ENCODE measurements around the gene CLSTN1. TPM values are rescaled to one million over a fixed set of nuclear protein-coding genes. Genes with fewer than 3 reads are reported as not detected.
A peak's percentile ranks its signal among the peaks of the same experiment; 100 is the strongest.

The CLSTN1 gene
- 75.4 and 112 TPM in 2 replicates for total RNA-seq (ENCODE audit: low replicate concordance)

DNA sequence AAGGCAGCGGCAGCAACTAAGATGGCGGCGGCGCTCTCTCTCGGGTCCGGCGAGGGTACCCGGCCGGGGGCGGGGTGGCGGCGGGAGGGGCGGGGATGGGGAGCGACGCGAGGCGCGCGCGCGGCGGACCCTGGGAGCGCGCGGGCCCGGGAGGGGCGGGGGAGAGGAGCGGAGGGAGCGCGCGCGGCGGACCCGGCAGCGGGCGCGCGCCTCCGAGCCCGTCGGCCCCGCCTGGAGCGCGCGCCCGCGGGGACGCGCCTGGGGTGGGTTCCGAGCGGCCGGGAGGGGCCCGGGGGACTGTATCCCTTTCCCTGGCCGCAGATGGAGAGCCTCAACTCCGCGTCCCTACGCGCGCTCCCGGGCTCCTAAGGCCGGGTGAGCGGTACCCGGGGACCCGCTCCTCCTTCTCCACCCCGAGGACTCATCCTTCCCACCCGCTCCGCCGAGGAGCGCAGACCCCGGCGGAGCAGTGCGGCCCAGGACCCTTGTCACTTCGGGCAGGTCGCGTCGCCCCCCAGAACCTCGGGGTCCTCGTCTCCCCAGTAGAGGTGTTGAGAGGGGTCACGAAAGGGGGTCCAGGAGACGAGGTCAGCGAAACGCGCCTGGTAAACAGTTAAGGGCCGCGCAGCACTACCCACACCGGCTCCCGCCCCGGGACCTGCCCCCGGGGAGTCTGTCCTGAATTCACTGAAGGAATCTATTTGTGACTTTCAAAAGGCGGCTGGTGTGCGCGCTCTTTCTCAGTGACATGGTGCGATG, at the start of gene CLSTN1:
Gene CLSTN1 (minus strand): TSS at position 23 of the 759 bp plus-strand sequence. CDS start 232 bp downstream, outside the sequence.
- peaks cover 34% of the 10 kb centered on the region for H3K4me1 ChIP-seq
- peaks cover 4% of the 10 kb centered on the region for H3K36me3 Mint-ChIP-seq
- H3K27ac ChIP-seq = peak within 1 kb of the TSS; percentile 66
- H3K27me3 ChIP-seq = peaks cover 13% of the 10 kb centered on the region
- H3K9me3 ChIP-seq (ENCODE audit: low read depth) = no peaks in the 10 kb centered on the region
- H3K9me3 Mint-ChIP-seq = no peaks in the 10 kb centered on the region
- peaks cover 43% of the 10 kb centered on the region for H3K79me2 ChIP-seq (ENCODE audit: low read depth)
- H3K4me3 Mint-ChIP-seq = peak within 1 kb of the TSS; percentile 93
- peaks cover 48% of the 10 kb centered on the region for H3K4me1 Mint-ChIP-seq
- H3K36me3 ChIP-seq = no peaks in the 10 kb centered on the region
- TF ChIP-seq EZH2phosphoT487 (IDR thresholded peaks at IDR 0.05) (no peak), EZH2 (IDR thresholded peaks at IDR 0.05) (peak; percentile 43), CTCF (IDR thresholded peaks at IDR 0.05) (no peak)
- H3K4me3 ChIP-seq = peak within 1 kb of the TSS; percentile 78
- peak within 1 kb of the TSS; percentile 87 for H3K27ac Mint-ChIP-seq
- peaks cover 41% of the 10 kb centered on the region for H4K20me1 ChIP-seq (ENCODE audit: low read depth)
- peaks cover 52% of the 10 kb centered on the region for H3F3A ChIP-seq (ENCODE audit: low read depth)
- H2AFZ ChIP-seq (replicated peaks) = peak within 1 kb of the TSS; percentile 99
- DNase-seq (ENCODE audit: low spot score) = peak; percentile 98
- H3K9ac ChIP-seq = peak within 1 kb of the TSS; percentile 71
- peak within 1 kb of the TSS; percentile 98 for H3K4me2 ChIP-seq
- peaks cover 11% of the 10 kb centered on the region for H3K27me3 Mint-ChIP-seq (ENCODE audit: insufficient read depth, low read depth)

GRCh38 chr1:9873385-9873784, 49.6 kb upstream of the CLSTN1 start:
- Histone ChIP-seq H3K9ac (no peak overlapping the region), H4K20me1 (ENCODE audit: low read depth) (peaks cover 7% of the 10 kb centered on the region), H3K79me2 (ENCODE audit: low read depth) (no peaks in the 10 kb centered on the region), H3F3A (ENCODE audit: low read depth) (peaks cover 10% of the 10 kb centered on the region), H3K9me3 (ENCODE audit: low read depth) (no peaks in the 10 kb centered on the region), H2AFZ (replicated peaks) (no peak overlapping the region), H3K4me1 (peaks cover 9% of the 10 kb centered on the region), H3K4me2 (no peak overlapping the region), H3K4me3 (no peak overlapping the region), H3K27me3 (no peaks in the 10 kb centered on the region), H3K36me3 (no peaks in the 10 kb centered on the region), H3K27ac (no peak overlapping the region)
- TF ChIP-seq CTCF (IDR thresholded peaks at IDR 0.05) (no peak), EZH2 (IDR thresholded peaks at IDR 0.05) (no peak), EZH2phosphoT487 (IDR thresholded peaks at IDR 0.05) (no peak)
- Mint-ChIP-seq H3K27me3 (ENCODE audit: insufficient read depth, low read depth) (peaks cover 3% of the 10 kb centered on the region), H3K4me1 (peaks cover 12% of the 10 kb centered on the region), H3K27ac (no peak overlapping the region), H3K4me3 (no peak overlapping the region), H3K9me3 (no peaks in the 10 kb centered on the region), H3K36me3 (no peaks in the 10 kb centered on the region)
- no peak for DNase-seq (ENCODE audit: low spot score)

DNA sequence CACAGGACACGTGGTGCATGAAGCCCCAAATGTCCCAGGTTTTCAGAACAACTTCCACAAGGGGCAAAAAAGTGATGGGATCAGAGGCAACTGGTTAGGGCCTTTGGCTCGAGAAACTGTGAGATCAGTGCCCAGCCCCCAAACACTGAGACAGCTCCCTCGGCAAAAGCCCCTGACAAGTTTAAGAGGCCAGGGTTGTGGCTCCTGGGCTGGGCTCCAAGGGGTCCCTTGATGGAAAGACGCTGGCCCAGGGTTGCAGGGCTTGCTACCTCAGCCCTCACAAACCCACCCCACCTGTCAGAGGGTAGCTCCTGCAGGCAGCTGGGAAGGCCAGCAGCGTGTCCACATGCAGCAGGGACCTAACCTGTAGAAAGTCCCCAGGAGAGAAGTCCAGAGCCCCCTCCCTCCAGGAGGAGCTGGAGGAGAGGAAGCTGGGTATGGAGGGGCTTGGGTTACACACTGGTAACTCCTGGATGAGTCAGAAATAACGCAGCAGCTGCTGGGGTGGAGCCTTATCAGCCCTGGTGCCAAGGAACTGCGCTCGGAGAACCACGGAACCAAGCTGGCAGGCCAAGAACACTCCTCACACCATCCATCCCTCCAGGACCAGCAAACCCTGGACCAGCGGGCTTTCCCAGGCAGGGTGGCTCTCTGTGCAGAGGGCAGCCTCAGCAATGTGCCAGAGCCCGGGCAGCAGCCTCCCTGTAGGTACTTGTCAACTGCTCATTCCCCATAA, 48.8 kb upstream of the CLSTN1 start:
- Mint-ChIP-seq H3K9me3 (no peaks in the 10 kb centered on the region), H3K27me3 (ENCODE audit: insufficient read depth, low read depth) (peaks cover 3% of the 10 kb centered on the region), H3K4me3 (no peak overlapping the region), H3K27ac (no peak overlapping the region), H3K36me3 (no peaks in the 10 kb centered on the region), H3K4me1 (peaks cover 12% of the 10 kb centered on the region)
- Histone ChIP-seq H3K4me3 (no peak overlapping the region), H3K9me3 (ENCODE audit: low read depth) (no peaks in the 10 kb centered on the region), H4K20me1 (ENCODE audit: low read depth) (peaks cover 7% of the 10 kb centered on the region), H3K27ac (no peak overlapping the region), H3K4me1 (peaks cover 9% of the 10 kb centered on the region), H3K9ac (peak overlapping the region; percentile 37), H2AFZ (replicated peaks) (no peak overlapping the region), H3K79me2 (ENCODE audit: low read depth) (no peaks in the 10 kb centered on the region), H3K4me2 (no peak overlapping the region), H3F3A (ENCODE audit: low read depth) (peaks cover 18% of the 10 kb centered on the region), H3K27me3 (no peaks in the 10 kb centered on the region), H3K36me3 (no peaks in the 10 kb centered on the region)
- DNase-seq (ENCODE audit: low spot score) = no peak
- TF ChIP-seq EZH2 (IDR thresholded peaks at IDR 0.05) = no peak
- TF ChIP-seq EZH2phosphoT487 (IDR thresholded peaks at IDR 0.05) = no peak
- TF ChIP-seq CTCF (IDR thresholded peaks at IDR 0.05) = no peak

Measured in neural progenitor cell (in vitro differentiated cells).